GM23338 (cell line): Measurements from ENCODE around the gene ARPC1A.

Experiments used
- CREB1 ChIP-seq: fragments of 250-450 bp; sonication (Bioruptor Pico); IDR thresholded peaks from 2 replicates; pipeline ENCODE4 v1.5.0; 2020; ENCODE audit warnings: low read depth, mild to moderate bottlenecking, moderate library complexity
- EZH2 ChIP-seq: fragments of 200-600 bp; sonication (generic); IDR thresholded peaks from one replicate; pipeline ENCODE4 v1.8.0; 2017; ENCODE audit warnings: antibody characterized with exemption, mild to moderate bottlenecking, low read depth; ENCODE audit not compliant: unreplicated experiment
- EZH2phosphoT487 ChIP-seq: fragments of 200-600 bp; sonication (generic); IDR thresholded peaks from one replicate; pipeline ENCODE4 v1.8.1; 2018; ENCODE audit warnings: antibody characterized with exemption; ENCODE audit not compliant: unreplicated experiment
- POLR2AphosphoS5 ChIP-seq: IDR thresholded peaks from 2 replicates; pipeline ENCODE4 v1.6.1; 2016; ENCODE audit warnings: antibody characterized with exemption, low read depth
- ZNF331 ChIP-seq: fragments of 250-450 bp; sonication (Bioruptor Pico); IDR thresholded peaks from 2 replicates; pipeline ENCODE4 v1.5.0; 2020; ENCODE audit warnings: low read depth, mild to moderate bottlenecking, moderate library complexity
- TF ChIP-seq, protein P1 (sequence below), 2 experiments: fragments of 200-600 bp in 1 of 2; sonication (generic) in 1 of 2; conservative IDR thresholded peaks; 2 replicates each; pipeline versions ENCODE4 v1.5.1 to v1.6.1; 2016 to 2017; ENCODE audit warnings: antibody characterized with exemption in 2 of 2, low read depth in 2 of 2, mild to moderate bottlenecking in 2 of 2, moderate library complexity in 1 of 2
- TF ChIP-seq, protein P2 (sequence below): IDR thresholded peaks from one replicate; pipeline ENCODE4 v1.6.1; 2018; ENCODE audit warnings: antibody characterized with exemption; ENCODE audit not compliant: unreplicated experiment

DNA sequence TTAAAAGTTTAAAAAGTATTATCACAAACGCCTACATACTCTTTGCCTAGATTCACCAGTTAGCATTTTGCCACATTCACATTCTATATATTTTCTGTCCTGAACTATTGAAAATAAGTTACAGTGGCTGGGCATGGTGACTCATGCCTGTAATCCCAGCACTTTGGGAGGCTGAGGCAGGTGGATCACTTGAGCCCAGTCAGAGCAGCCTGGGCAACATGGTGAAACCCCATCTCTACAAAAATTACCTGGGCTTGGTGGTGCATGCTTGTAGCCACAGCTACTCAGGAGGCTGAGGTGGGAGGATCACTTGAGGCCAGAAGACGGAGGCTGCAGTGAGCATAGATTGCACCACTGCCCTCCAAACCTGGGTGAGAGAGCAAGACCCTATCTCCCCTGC lies 5.3 kb downstream of the ARPC1A start:
- TF ChIP-seq, protein P1, sequence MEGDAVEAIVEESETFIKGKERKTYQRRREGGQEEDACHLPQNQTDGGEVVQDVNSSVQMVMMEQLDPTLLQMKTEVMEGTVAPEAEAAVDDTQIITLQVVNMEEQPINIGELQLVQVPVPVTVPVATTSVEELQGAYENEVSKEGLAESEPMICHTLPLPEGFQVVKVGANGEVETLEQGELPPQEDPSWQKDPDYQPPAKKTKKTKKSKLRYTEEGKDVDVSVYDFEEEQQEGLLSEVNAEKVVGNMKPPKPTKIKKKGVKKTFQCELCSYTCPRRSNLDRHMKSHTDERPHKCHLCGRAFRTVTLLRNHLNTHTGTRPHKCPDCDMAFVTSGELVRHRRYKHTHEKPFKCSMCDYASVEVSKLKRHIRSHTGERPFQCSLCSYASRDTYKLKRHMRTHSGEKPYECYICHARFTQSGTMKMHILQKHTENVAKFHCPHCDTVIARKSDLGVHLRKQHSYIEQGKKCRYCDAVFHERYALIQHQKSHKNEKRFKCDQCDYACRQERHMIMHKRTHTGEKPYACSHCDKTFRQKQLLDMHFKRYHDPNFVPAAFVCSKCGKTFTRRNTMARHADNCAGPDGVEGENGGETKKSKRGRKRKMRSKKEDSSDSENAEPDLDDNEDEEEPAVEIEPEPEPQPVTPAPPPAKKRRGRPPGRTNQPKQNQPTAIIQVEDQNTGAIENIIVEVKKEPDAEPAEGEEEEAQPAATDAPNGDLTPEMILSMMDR (conservative IDR thresholded peaks at IDR 0.05; ENCODE audit: low read depth in 2 of 2), result no peak
- TF ChIP-seq CREB1 (CRISPR knock-in tag), result no peak
- no peak for TF ChIP-seq EZH2
- TF ChIP-seq, protein P2, sequence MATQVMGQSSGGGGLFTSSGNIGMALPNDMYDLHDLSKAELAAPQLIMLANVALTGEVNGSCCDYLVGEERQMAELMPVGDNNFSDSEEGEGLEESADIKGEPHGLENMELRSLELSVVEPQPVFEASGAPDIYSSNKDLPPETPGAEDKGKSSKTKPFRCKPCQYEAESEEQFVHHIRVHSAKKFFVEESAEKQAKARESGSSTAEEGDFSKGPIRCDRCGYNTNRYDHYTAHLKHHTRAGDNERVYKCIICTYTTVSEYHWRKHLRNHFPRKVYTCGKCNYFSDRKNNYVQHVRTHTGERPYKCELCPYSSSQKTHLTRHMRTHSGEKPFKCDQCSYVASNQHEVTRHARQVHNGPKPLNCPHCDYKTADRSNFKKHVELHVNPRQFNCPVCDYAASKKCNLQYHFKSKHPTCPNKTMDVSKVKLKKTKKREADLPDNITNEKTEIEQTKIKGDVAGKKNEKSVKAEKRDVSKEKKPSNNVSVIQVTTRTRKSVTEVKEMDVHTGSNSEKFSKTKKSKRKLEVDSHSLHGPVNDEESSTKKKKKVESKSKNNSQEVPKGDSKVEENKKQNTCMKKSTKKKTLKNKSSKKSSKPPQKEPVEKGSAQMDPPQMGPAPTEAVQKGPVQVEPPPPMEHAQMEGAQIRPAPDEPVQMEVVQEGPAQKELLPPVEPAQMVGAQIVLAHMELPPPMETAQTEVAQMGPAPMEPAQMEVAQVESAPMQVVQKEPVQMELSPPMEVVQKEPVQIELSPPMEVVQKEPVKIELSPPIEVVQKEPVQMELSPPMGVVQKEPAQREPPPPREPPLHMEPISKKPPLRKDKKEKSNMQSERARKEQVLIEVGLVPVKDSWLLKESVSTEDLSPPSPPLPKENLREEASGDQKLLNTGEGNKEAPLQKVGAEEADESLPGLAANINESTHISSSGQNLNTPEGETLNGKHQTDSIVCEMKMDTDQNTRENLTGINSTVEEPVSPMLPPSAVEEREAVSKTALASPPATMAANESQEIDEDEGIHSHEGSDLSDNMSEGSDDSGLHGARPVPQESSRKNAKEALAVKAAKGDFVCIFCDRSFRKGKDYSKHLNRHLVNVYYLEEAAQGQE, result no peak
- TF ChIP-seq POLR2AphosphoS5, result no peak
- TF ChIP-seq EZH2phosphoT487, result no peak
- TF ChIP-seq ZNF331 (CRISPR knock-in tag), result no peak
